Glomerular visceral epithelial cell (primary cell): ENCODE data around the gene FADS2.

ENCODE experiments used
- DNase-seq: peaks from one replicate; pipeline ENCODE4 v3.0.0-alpha.2; 2016; ENCODE audit errors: extremely low spot score

Gene FADS2

DNA sequence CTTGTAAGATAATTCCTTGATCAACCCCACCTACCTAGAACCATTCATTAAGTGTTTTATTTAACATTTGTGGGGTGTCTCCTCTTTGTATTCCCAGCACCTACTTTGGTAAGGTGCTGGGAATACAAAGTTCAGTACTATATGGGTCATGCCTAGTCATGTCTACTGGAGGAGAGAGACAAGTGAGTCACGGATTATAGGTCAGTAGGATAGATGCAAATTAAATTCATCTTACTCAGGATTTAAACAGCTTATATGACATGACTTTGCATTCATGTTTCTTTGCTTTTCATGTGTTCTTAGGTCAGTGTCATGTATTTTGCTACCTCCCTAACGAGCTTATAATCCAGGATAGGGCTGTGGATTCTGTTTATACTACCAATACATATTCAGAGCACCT lies 7.9 kb upstream of the FADS2 start:
- DNase-seq, result peak; percentile 25

DNA sequence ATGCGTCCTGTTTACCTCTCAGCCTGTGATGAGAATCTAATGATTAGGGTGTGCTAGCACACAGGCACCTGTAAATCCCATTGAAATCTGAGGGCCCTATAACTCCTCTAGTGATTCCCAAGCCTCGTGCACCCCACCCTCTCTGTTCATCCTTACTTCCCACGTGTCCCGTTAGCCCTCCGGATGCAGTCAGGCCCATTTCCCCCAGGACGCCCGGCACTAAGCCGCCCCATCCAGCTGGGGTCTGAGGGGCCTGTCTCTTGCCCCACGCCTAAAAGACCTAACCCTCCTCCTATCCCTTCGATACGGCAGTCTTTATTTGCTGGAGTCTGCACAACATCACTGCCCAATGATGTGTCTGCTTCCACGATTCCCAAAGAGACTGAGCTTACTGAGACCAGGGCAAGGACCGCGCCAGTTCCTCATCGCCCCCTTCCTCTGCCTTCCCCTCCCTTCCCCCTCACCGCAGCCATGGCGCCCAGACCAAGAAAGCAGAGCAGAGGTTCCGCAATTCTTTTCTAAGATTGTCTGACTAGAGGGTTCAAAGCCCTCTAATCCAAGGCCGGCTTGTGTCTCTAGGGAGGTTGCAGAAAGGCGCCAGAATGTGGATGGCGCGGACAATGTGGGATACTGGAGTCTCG lies 1.1 kb upstream of the FADS2 start:
- DNase-seq, result no peak

DNA sequence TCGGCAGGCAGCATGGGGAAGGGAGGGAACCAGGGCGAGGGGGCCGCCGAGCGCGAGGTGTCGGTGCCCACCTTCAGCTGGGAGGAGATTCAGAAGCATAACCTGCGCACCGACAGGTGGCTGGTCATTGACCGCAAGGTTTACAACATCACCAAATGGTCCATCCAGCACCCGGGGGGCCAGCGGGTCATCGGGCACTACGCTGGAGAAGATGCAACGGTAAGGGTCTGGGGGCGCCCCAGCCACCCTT lies 204 bp downstream of the FADS2 start:
- no peak for DNase-seq

DNA sequence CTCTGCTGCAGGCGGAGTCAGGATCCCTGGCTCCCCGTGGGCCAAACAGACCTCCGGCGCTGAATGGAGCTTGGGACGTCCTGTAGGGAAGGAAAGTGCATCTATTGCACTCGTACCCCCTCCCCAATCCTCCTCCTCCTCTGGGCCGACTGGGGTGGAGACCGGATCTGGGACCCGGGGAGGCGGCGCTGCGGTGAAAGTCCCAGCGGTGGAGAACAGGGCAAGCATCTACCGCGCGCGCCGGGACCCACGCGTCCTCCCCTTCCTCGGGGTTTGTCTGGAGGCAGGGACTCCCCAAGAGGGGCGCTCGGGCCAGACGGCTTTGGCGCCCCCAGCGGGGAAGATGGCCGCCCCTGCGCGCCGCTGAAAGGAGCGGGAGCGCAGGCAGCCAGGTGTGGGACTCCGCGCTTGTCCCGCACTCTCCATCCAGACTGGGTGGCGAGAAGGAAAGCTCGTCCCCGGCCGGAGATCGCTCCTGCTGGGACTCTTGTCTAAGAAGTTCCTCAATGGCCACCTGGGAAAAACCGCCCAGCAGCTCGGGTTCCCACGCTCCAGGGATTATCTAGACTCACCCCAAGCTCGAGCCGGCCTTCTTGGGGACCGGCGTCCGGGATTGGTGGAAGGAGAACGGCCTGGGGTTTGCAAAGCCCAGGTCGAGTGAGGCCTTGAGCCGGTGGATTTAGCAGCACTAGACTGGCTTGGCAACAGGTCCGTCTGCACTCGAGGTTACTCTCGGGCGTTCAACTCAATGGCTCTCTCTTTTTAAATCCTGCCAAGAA lies 718 bp downstream of the FADS2 start:
- peak; percentile 32 for DNase-seq

DNA sequence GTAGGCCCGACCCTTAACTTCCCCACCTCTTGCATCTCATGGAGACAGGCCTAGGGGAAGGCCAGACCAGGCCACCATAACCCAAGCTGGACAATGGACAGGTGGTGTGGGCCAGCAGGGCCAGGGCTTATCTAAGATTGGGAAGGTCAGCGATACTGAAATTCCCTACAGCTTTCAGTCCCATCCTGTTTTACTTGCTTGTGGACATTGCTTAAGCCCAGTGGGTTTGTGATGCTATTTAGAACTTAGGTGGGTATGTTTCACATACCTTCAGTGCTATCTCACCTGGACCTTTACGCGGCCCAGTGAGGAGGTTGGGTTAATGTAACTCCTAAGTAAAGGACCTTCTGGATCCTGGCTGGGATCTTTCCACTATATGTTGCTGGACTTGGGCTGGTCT lies 1.7 kb downstream of the FADS2 start:
- no peak for DNase-seq

DNA sequence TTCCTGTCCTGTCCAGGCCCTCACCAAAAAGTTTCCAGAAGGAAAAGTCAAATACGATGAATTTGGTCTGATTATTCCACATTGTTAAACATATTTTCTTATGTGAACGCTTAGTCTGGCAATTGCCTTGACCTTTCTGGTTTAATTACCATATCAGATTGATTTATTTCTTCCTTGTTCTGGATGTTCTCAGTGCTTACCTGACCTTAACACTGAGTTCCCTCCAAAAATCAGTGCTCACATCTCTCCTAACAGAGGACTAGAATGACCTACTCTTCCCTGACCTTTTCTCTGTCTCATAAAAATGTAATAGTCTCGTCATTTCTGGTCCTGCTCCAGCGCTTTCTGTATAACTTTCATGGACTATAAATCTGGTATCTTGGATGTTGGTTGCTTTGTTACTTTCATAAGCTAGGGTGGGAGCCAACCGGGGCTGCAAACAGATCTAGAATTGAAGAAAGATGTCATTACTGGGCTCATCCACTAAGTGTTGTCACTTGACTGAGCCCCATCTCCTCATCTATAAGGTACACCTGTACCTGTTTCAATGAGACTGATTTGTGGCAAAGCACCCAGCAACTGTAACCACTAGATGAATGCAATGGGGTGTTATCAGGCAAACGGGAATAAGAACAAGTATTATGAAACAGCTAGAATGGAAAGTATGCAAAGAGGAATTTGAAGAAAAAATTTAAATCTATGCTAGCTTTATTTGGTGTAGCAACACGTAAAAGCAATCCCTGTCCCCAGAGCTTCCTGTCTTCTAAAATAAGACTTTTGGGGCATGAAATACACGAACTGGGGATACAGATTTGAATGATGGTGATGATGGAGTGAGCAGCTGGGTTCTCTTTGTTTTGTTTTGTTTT lies 2.4 kb downstream of the FADS2 start:
- no peak for DNase-seq

DNA sequence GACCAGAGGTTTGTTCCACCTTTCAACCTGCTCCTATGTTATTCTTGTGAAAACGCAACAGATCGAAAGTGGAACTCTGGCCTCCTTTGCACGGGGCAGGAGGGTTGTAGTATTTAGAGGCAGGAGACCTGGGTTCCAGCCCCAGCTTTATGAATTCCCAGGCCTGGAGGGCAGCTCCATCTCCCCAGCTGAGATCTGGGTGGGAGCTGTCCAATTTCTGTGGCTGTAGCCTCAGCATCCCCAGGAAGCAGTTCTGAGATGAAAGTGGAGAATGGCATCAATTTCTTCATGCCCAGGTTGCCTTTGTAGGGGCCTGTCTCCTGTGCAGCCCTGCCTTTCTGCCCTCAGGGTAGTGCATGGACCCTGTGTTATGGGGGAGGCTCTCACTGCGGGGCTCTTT lies 4.1 kb downstream of the FADS2 start:
- no peak for DNase-seq

DNA sequence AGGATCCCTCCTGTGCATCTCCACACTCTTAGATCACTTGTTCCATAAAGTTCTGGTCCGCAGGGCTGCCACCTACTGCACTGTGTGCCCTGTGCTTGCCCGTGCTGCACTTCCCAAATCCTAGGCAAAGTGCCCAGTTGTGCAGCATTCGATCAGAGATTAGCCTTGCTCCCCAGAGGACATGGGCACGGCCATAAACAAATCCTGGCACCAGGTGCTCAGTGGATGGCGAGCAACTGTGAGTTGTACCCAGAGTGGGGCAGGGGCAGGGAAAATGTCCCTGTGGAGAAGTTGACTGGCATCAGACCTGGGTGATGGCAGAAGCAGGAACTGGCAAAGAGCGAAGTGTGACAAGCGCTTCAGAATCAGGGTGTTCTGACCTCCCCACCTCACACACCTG lies 4.7 kb downstream of the FADS2 start:
- no peak for DNase-seq

DNA sequence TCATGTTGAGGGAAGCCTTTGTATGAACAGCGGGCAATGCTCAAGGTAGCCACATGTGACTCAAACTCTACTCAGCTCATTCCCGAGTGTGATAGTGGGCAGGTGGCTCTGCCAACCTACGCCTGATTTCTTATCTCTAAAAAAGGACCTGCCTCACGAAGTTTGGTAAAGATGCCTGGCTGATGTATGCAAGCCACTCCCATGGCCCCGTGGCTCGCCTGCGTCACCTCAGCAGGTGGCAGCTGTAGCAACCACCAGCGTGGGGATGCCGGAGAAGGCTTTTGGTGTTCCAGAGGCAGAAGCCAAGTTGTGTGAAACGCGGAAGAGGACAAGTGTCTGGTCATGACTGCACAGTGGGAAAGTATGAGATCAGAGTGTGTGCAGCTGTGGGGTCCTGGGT lies 5.4 kb downstream of the FADS2 start:
- DNase-seq, result no peak

DNA sequence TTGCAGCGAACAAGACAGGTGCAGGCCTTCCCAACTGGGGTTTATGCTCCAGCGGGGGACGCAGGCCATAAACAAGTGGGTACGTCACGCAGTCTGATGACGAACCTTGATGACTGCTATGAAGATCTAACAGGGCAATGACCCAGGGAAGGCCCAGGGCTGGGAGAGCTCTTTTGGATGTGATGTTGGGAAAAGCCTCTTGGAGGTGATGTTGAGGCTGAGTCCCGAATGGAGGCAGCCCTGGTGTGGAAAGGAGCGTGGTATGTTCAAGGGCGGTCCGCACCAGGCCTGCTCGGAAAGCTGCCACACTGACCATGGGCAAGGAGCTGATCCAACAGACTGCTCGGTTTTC lies 5.8 kb downstream of the FADS2 start:
- DNase-seq, result no peak

DNA sequence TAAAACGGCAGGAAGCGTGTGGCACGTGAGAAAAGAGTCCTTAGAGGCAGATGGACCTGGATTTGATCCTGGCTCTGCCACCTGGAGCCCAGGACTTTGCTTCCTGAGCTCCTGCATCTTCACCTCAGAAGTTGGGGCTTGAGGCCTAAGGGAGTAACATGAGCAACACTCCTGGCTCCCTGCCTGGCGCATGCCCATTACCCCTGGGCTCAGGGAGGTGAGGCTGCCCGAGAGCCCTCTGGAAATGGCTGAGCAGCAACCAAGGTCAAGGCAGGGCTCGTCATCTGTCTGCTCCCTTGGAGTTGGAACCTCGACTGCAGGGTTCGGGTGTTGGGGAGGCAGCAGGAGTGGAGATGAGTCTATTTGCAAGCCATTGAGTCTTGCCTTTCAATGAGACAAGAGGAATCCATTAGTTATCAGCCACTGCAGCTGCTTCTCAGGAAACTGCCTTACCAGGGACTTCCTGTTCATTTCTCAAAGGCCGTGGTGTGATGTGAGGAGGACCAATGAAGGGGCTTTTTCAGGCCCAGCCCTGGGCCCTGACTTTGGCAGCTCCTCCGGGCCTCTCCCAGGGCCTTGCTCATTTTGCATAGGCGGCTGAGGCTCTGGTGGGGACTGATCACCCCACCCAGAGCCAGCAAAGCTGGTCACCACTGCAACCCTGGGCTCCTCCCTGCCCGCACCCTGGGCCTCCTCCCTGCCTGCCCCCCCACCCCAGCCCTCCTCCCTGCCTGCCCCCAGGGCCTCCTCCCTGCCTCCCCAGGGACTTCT lies 6.4 kb downstream of the FADS2 start:
- DNase-seq, result peak; percentile 20

DNA sequence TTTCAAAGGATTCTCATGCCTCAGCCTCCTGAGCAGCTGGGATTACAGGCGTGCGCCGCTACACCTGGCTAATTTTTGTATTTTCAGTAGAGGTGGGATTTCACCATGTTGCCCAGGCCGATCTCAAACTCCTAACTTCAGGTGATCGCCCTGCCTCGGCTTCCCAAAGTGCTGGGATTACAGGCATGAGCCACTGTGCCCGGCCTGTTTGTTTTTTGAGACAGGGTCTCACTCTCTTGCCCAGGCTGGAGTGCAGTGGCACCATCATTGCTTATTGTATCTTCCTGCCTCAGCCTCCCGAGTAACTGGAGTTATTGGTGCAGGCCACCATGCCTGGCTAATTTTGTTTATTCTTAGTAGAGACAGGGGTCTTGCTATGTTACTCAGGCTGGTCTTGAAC lies 8.1 kb downstream of the FADS2 start:
- DNase-seq, result no peak

DNA sequence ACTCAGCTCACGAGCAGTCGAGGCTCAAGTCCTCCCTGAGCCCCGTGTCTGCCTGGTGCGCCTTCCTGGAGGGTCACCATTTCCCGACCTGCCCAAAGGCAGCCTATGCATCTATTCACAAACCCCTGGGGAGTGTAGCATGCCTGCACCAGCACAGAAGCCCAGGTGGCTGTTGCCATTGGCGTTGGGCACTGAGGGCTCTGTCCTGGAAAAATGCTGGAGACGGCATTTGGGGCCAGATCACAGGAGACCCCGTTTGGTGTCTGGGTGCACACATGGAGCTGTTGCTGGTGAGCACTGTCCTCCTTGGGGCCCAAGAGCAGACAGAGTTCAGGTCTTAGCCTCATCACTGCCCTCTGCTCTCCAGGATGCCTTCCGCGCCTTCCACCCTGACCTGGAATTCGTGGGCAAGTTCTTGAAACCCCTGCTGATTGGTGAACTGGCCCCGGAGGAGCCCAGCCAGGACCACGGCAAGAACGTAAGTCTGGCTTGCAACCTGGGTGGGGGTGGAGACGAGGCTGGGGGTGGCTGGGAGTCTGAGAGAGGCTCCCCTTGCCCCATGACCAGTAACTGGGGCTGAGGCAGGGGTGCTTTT lies 9.4 kb downstream of the FADS2 start:
- no peak for DNase-seq

DNA sequence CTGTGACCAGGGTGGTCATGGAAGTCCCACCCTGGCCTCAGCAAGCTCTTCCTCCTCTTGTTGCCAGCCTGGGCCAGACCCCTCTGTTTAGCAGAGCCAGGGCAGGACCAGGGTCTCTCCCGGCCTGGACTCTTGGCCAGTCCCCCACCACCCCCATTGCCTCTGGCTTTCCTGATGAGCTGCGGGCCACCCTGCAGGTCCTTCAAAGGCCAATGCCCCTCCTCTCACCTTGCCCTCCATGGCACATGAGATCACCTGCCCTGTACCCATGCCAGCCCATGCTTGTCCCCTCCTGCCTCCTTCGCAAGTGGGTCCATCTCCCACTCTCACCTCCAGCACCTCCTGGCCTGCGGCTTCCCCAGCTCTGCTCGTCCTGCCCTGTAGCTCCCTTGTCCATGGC lies 10.4 kb downstream of the FADS2 start:
- no peak for DNase-seq

DNA sequence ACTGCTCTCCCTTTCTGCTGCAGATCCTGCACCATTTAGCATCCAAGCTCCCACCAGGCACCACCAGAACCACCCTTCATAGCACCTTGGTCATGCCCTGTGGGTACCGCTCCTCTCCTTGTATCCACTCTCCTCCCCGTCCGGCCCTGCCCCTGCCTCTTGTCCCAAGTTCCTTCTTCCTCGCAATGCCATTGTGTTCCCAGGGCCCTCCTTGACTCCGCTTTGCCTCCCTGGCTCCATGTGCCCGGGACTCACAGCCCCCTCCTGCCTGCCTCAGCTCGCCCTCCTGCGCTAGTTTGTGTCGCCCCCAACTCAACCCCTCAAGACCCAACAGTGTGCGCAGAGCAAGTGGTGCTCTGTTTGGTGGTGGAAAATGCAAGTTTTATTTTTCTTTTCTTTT lies 10.8 kb downstream of the FADS2 start:
- DNase-seq, result no peak

DNA sequence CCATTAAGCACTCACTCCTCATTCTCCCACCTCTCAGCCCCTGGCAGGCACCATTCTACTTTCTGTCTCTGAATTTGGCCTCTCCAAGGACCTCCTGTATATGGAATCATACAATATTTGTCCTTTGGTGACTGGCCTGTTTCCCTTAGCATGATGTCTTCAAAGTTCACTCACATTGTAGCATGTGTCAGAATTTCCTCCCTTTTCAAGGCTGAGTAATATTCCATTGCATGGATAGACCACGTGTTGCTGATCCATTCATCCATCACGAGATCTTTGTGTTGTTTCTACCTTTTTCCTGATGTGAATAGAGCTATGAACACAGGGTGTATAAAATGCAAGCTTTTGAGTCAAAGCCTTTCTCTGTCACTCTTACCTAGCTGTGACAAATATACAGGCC lies 11.6 kb downstream of the FADS2 start:
- DNase-seq, result no peak

DNA sequence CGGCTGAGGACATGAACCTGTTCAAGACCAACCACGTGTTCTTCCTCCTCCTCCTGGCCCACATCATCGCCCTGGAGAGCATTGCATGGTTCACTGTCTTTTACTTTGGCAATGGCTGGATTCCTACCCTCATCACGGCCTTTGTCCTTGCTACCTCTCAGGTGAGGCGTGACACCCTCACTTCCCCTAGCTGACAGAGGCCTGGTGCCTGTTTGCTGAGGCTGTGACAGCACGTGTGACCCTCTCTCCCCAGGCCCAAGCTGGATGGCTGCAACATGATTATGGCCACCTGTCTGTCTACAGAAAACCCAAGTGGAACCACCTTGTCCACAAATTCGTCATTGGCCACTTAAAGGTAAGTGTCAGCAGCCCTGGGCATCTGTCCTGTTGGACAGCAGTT lies 12.3 kb downstream of the FADS2 start:
- no peak for DNase-seq

DNA sequence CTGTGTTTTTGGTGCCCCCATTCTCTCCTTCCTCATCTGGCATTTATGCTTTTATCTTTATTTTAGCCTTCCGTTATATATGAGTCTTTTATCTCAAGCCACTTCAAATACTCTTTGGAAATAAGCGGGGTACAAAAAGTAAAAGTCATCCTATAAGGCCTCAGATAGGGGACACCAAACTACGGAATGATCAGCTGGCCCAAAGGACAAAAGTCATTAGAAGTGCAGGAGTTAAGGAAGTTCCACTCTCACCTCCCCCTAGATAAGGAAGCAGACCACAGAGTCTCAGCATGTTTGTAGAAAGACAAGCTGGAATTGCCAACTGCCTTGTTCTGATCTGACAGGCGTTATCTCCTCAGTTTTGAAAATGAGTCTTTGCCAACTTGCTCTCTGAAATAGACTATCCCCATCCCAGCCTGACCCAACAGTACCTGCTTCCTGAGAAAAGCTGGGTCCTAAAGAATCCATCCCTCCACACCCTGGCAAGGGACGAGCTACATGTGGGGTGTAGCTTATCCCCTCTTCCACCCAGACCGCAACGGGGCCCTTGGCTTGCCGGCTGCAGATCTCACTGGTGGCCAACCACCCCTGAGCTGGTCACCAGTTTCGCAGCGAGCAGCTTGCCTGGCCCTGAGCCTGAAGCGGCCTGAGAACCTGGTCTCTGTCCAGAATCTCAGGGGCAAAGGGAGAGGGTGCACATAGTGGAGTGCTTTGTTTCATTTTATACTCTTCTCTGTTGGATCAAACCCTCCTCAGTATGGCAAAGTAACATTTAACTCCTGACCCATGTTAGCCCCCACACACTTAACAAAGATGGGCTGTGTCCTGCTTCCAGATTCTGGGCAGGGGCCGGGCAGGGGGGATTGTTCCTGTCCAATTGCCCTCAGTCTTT lies 13.8 kb downstream of the FADS2 start:
- DNase-seq, result no peak

DNA sequence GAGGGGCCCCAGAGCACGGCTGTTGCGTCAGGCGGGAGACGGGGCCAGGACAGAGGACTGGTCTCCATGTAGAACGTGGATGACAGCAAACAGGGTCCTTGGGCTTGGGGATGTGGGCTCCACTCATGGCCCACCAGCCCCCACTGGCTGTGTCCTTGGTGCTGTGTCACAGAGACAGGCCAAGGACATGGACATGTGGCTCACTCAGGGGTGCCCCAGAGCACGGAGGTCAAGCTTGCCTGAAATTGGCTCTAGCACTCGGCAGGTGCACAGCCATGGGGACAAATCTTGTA lies 14.4 kb downstream of the FADS2 start:
- no peak for DNase-seq

DNA sequence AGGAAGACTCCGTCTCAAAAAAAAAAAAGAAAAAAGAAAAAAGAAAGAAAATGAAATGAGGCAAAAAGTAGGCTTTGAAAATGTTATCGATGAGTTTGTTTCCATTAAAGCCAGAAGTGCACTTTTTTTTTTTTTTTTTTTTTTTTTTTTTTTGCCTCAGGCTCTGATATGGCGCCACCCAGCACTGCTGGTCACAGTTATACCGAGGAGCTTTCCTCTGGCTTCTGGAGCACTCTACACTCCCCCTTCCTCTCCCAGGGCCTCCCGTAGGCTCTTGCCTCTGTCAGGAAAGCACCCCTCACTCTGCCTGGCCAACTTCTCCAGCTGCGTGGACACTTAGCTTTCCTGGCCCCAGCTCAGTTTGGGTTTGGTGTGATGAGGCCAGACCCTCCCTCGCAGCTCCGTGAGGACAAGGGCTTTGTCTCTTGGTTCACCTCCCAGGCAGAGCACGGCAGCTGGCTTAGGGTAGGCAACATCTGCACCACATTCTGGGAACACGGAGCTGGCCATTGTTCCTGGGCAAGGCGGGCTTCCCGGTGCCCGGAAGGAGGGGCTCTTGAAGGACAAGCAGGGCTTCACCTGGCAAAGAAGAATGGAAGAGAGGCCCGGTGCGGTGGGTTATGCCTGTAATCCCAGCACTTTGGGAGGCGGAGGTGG lies 16.9 kb downstream of the FADS2 start:
- DNase-seq, result no peak
